HG02571 (cell line): Measurements from ENCODE around the gene NFIA.
"Not testable (repeated sequence)": the region's sequence is repeated elsewhere in the genome, so short reads cannot be mapped to it uniquely, and the experiment has no call there.

Experiments
- ATAC-seq: cut with Tn5 transposase; IDR thresholded peaks from one replicate; pipeline ENCODE4 v1.9.1; 2021; ENCODE audit warnings: mild to moderate bottlenecking, moderate library complexity; ENCODE audit not compliant: unreplicated experiment

NFIA gene

DNA sequence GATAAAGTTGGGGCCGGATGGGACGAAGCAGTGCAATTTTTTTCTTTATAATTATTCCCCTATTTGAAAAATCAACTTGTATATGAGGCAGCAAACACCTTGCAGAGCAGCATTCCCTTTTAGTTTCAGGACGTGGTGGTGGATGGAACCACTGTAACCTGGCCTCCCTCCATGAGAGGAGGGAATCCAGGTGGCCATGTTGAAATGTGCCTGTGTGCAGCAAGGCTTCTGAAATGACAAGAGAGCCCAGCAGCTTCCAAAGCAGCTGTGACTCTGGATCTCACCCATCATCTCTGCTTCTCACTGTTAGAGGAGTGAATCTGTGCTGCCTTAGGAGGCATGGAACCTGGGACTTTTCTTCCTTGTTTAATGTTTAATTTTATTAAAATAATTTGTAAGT is 42.3 kb downstream of the NFIA start:
- ATAC-seq: no peak

DNA sequence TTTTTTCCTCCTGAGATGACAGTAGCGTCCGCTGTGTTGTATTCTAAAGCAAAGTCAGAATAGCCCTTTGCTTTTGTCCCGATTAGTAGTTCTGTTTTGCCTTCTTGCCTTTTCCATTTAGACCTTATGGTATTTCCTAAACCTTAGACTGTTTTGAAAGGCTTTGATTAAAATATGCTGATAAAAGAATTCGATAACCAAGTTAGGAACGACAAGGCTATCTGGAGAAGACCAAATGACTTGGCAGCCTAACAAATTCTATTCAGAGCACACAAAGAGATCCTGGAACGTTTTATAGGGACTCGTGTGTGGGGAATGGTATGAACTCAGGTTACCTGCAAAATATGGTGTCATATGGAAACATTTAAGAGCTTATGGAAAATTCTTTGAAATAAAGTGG is 42.9 kb downstream of the NFIA start:
- ATAC-seq: no peak

DNA sequence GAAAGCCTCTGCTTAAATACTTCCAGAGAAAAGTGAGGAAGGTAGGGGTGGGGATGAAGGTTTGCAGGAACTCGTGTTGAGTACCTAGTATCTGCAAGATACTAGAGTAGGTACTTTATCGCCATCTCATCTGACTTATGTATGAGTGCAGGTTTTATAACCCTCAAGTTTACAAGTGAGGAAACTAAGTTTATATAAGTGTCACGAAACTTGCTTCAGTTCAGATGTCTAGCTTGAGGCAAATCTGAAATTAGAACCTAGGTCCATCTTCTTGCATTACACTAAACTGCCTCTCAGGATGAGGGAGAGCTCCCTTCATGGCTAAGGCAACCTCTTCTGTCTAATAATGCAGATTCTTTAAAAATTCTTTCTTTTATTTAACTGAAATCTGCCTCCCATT is 43.5 kb downstream of the NFIA start:
- ATAC-seq: no peak

DNA sequence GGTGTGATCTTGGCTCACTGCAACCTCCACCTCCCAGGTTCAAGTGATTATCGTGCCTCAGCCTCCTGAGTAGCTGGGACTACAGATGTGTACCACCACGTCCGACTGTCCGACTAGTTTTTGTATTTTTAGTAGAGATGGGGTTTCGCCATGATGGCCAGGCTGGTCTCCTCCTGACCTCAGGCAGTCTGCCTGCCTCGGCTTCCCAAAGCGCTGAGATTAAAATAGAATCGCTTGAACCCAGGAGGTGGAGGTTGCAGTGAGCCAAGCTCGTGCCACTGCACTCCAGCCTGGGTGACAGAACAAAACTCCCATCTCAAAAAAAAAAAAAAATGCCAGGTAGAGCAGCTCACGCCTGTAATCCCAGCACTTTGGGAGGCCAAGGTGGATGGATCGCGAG is 44.5 kb downstream of the NFIA start:
- ATAC-seq: not testable (repeated sequence)

DNA sequence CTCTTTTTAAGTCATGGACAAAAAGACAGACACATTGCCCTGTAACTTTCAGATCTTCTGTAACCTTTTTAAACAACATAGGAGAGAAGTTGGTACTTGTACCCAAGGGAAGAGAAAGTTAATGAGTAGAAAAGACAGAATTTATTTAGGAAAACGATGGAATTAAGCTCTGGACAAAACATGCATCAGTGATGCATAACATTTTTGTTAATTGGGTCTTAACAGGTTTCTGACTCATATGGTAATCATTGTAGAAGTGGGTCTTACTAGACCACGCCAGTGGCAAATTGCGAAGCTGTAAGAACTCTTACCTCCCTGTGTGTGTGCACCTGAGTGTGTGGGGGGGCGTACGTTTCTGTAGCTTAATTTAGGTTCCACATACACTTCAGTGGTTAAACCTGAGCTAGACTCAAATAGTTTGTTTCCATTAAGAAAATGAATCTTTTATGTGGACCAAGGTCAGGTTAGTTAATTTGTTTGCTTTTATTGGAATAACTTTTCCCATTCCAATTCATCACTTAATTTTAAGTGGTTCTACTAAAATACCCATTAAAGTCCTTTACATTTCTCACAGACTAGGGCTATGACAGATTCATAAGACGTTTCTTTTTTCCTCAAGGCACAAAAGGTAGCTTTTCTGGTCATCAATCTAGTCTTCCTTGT is 48.1 kb downstream of the NFIA start:
- no peak for ATAC-seq

DNA sequence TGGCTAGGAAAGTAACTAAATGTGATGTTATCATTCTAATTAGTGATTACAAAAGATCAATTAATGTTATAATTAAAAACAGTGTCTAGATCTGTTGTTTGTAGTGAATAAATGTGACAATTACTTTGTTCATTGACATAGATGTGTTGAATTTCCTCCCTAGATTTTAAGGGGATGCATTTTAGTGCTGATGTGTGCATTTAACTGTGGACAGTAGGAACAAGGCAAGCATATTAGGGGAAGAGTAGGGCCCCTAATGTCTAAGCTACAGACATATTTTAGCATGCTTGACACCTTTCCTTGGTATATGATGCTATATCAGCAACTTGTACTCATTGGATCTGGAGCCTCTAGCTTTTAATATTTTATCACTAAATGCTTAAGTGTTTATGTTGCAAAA is 48.9 kb downstream of the NFIA start:
- ATAC-seq: no peak

DNA sequence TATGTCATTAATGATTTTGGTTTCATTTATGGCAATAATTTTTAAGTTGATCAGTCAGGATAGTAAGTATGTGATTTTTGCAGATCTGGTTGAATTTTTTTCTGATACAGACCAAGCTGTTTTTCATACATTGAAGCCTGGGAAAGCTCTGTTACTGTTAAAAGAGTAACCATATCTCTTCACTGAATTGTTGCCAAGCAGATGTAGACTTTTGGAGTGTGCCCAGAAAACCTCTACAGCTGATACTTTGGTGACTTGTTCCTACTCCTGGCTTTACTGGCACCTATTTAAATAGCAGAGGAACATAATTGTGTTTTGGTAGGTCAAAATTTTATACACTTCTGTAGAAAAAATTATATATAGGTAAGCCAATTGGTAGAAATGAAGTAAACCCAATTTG is 49.4 kb downstream of the NFIA start:
- no peak for ATAC-seq

DNA sequence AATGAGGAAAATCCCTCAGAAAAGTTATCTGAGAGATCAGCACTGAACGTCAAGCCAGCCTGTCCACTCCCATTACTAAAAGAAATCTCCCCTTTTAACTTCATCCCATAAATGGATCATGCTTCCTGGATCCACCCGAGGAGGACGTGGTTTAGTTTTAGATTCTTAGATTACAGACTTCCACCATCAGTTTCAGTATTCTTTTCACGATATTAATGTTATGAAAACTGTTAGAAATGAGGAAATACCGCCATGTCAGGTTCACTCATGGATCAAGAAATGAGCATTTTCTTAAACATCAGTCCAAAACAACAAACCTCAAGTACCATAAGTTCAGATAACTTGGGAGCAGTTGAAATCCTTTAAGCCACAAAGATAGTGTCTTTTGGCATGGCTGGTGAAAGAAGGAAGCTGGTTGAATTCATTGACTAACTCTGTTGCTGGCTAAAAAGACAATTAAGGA is 49.8 kb downstream of the NFIA start:
- ATAC-seq: no peak

DNA sequence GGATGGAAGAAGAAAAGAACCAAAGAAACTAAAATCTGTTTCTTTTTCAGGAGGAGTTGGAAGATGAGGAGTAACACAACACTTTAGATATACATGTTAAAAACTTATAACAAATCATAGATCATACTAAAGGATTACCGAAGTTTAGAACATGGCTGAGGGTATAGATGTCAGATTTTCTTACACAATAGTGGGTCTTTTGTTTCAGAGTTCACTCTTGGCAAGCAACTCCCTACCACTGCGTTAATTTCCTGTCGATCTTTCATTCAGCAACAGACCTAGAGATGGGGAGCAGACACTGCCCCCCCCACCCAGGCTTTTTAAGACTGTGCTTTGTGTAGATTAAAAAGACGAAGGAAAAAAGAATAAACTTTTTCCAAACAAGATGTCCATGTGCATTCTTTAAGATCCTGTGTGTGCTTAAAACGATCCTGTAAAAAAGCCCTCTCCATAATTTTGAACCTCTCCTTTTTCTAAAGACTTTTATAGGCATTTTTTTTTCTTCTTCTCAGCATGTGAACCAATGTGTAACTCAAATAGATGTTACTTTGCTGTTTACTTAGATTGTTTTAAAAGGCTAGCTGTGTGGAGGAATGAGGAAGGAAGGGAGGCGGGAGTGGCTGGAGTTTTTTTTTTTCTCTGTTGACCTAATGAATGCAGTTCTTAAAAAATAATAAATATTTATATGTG is 50.4 kb downstream of the NFIA start:
- no peak for ATAC-seq

DNA sequence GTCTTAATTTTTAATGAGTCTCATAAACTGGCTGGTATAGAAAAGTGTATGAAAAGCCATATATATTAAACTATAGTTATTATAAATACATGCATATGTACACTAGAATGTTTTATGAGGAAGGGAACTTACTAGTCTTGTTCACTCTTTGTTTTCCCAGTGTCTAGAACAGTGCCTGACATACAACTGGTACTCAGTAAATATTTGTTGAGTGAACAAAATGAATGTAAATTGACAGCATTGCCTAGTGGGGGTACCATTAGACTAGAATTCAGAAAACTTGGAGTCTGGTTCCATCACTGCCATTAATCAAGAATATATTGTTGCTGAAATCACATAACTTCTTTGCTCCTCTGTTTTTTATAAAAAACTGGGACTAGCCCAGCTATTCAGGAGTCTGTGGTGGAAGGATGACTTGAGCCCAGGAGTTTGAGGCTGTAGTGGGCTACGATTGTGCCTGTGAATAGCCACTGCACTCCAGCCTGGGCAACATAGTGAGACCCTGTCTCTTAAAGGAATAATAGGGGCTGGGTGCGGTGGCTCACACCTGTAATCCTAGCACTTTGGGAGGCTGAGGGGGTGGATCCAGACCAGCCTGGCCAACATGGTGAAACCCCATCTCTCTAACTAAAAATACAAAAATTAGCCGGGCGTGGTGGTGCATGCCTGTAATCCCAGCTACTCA is 51.1 kb downstream of the NFIA start:
- no peak for ATAC-seq

DNA sequence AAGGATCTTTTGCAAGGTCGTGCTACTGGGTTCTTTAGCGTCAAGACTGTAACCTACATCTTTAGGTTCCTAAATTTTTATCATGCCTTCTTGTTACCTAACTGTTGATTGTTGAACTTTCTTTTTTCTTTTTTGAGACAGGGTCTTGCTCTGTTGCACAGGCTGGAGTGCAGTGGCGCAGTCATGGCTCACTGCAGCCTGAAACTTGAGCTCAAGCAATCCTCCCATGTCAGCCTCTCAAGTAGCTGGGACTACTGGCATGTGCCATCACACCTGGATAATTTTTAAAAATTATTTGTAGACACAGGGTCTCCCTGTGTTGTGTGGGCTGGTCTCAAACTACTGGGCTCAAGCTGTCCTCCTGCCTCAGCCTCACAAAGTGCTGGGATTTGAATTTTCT is 52.9 kb downstream of the NFIA start:
- ATAC-seq: no peak

DNA sequence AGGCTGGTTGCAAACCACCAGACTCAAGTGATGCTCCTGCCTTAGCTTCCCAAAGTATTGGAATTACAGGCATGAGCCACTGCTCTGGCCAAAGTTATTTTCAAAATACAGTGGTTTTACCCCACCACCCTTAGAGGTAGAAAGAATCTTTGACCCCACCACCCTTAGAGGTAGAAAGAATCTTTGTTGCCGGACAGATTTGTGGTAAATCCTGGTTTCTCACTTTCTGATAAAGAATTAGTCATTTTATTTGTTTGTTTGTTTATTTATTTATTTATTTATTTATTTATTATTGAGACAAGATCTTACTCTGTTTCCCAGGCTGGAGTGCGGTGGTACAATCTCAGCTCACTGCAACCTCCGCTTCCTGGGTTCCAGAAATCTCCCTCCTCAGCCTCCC is 55.9 kb downstream of the NFIA start:
- no peak for ATAC-seq

DNA sequence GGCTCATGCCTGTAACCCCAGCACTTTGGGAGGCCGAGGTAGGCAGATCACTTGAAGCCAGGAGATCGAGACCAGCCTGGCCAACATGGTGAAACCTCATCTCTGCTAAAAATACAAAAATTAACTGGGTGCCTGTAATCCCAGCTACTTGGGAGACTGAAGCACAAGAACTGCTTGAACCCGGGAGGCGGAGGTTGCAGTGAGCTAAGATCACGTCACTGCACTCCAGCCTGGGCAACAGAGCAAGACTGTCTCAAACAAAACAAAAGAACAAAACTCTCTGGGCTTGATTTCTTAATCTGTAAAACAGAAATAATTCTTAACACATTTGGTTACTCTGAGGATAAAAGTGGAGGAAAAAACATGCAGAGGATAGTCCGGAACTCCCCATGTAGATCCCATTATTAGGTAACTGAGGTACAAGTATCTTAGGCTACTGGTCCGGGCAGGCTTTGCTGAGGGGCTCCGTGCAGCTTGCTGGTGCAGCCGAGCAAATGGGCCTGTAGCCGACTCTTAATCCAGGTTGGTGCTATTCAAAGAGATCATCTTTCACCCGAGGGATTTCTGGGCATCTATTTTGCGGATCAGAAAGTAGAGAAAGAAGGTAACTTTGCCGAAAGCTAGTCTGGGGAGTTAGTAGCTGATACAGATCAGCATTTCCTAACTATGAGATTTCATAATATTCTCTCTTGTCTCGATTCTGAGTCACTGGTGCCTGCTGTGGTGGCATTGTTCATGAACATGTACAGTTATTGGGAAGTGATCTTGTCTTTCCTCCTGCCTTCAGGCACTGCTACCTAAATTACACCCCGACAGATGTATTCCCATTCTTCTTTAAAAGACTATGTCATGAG is 56.8 kb downstream of the NFIA start:
- no peak for ATAC-seq

DNA sequence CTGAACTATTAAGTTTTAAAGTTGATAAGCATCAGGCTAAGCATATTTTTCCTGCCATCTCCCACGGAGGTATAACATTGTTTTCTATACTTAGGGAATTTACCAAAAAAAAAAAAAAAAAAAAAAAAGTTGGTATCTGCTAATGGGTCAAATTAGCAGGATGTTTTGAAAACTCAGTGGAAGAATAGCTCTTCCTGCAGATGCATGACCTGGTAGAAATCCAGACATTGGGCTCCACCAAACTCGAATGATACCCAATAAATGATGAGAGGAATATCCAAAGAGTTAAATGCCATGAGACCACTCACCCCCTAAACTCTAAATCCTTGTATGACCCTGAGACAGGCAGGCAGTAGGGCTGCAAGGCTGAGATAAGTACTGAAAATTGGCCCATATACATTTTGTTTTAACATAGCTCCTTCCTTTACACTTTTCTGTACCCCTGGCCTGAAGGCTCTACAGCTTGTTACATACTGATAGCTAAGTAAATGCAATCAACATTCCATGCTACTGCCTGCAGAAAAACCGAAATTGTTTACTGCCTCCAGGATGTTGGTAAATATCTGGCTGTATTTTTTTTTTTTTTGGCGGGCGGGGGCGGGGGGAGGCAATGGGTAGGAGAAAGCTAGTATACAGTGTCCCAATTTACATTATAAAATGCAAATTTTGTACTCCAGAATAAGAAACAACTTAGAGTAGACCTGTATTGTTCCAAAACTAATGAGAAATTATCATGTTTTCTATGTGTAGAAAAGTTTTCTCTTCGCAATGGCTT is 57.6 kb downstream of the NFIA start:
- no peak for ATAC-seq

DNA sequence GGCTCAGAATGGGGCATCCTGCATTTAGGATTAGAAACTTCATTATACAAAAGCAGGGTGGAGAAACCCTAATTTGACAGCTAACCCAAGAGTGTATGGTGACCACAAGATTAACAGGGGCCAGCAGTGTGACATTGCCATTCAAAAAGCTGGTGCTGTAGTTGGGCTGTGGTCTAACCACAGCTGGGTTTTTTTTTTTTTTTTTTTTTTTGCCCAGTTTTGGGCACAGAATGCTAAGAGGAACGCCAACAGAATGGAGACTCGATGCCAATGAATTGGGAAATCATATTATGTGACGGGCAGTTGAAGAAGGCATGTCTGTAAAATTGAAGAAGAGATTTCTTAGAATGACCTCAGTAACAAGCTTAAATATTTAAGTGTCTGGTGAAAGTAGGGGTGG is 58.4 kb downstream of the NFIA start:
- ATAC-seq: no peak

DNA sequence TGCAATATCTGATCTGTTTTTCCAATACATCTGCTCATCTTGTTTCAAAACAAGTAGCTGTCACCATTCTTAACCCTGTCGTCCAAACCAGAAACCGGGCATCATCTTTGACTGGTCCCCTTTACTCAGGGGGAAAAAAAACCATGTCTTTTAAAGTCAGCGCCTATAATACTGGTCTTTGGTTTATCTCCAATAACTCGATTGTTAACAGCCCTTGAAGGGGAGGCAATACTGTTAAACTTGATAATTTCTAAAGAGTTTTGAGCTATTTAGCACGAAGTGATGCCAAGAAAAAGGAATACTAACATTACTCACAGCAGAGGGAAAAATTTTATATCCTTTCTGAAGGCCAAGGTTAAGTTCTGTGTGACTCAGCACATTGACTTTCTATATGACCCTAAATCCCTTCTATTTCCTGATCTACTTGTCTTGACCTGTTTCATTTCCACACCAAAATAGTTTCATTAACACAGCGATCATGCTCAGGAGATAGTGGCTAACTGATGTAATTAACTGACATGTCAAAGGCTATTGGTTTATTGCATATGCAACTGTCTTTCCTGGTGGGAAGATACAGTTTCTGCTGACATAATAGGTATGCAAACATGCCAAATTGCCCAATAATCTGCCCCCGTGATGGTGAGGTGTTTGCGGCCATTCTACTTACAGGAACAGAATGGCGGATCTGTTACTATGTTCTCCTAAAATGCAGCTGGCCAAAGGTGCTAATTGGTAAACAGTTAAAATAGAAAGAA is 59.1 kb downstream of the NFIA start:
- ATAC-seq: no peak

DNA sequence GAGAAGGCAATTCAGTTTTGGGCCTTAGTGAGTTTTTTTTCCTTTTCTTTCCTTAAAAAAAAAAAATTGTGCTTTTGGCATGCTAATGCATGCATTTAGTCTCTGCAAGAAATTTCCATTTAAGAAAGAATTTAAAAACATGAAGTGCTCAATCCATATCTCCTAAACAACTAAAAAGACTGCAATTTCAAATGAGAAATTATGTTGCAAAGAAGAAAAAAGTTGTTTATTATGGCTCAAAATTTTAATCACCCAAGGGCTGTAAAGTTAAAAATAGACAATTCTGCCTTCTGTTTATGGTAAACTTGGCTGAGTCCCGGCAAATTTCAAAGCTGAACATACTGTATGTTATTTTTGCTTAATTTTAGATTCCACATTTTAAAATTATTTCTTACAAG is 59.7 kb downstream of the NFIA start:
- no peak for ATAC-seq

DNA sequence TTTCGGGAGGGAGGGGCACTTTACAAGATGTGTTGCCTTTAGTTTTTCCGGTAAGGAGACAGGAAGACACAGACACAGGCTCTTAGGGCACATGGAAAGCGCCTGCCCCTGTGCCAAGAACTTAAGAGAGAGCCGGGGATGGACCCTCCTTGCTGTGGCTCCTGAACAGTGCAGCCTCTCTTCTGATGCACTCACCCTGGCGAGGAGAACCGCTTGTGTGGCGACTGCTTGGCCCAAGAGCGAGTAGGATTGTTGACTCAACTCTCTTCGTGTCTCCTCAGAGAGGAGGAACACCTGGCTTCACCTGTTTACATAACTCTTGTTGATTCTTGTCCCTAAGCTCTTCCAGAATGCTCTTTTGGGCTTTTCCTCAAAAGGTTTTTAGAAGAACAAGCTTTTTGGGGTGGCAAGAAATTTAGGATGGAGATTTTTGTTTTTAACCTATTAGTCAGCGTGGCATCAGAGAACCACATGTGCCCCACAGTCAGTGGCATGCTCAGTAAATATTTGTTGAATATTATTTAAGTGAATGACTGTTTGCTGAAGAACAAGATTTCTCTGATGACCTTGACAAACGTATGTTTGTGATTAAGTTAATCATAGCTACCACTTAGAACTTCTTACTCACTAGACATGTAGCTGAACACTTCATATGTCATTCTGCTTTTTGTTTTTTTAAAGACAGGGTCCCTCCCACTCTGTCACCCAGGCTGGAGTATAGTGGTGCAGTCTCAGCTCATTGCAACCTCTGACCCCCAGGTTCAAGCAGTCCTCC is 60.6 kb downstream of the NFIA start:
- ATAC-seq: no peak

DNA sequence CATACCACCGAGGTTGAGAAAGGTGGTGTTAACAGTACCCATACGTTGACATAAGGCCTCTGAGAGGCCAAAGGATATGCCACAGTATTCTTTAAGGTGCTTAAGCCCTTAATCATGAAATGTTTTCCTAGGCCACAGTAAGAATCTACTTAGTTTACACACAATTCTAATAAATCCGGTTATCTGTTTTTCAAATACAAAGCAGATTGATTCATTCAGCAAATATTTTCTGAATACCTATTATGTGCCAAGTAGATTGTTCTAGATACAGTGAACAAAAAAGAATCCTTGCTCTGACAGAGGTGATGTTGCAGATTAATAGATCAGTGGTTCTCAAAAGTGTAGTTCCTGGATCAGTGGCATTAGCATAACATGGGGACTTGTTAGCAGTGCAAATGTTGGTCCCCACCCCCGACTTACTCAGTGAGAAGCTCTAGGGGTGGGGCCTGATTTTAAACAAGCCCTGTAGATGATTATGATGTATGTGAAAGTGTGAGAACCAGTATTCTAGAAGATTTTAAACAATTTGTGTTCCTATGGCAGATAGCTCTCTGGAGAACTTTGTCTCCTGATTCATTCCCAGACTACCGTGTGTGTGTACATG is 61.6 kb downstream of the NFIA start:
- ATAC-seq: no peak
